Suppressor macrophage (primary cell): ENCODE data around the gene PELO.

Experiments
- DNase-seq, 4 experiments: peaks; one replicate each; pipeline ENCODE4 v3.0.0-alpha.2; 2020 to 2022

Gene PELO

DNA sequence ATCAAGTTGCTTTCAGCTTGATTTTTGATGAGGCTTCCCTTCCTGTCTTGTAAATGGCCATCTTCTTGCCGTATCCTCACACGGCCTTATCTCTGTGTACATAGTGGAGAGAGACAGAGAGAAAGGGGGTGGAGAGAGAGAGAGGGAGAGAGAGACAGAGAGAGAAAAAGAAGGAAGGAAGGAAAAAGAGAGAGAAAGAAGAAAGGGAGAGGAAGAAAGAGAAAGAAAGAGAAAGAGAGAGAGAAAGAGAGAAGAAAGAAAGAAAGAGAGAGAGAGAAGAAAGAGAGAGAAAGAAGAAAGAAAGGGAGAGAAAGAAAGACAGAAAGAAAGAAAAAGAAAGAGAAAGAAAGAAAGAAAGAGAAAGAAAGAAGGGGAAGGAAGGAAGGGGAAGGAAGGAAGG lies 46.6 kb downstream of the PELO start:
- DNase-seq: no peak

DNA sequence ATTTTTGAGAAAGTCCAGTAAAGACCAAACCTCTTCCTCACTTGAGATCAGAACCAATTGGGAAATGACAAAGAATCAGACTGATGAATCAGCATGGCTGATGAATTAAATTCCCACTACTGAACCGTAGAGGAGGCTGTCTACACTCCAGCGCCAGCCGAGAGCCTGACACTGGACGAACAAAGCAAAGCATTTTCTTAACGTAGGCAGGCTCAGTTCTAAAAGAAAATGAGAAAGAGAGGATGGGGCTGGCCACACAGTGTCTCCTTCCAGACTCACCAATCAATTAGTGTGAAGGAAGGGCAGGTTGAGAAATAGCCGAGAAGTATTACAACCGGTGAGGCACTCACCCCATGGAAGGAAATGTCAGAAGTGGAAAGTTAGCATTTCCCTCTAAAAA lies 49.4 kb downstream of the PELO start:
- no peak for DNase-seq
